Colonic mucosa (tissue), 4 donors: Measurements from ENCODE around the gene FKBP5. TPM values are rescaled to one million over a fixed set of nuclear protein-coding genes. Genes with fewer than 3 reads are reported as not detected.

ENCODE experiments used
- DNase-seq: peaks from one replicate; pipeline ENCODE4 v3.0.0-alpha.2; 2020
- H3K27ac ChIP-seq: fragments of 200-600 bp; one replicate; pipeline ENCODE4 v1.8.0; 2021
- H3K27me3 ChIP-seq: fragments of 200-600 bp; one replicate; pipeline ENCODE4 v1.8.0; 2021
- H3K36me3 ChIP-seq: fragments of 200-600 bp; one replicate; pipeline ENCODE4 v1.8.0; 2021
- H3K4me1 ChIP-seq: fragments of 200-600 bp; one replicate; pipeline ENCODE4 v1.8.0; 2021; ENCODE audit warnings: mild to moderate bottlenecking
- H3K4me3 ChIP-seq: fragments of 200-600 bp; one replicate; pipeline ENCODE4 v1.8.0; 2021
- H3K9ac ChIP-seq, 2 donors: one replicate each; pipeline ENCODE4 v1.7.0; 2013; ENCODE audit warnings: control low read depth in 2 of 2, low read depth in 2 of 2, low read length in 2 of 2
- H3K9me3 ChIP-seq: fragments of 200-600 bp; one replicate; pipeline ENCODE4 v1.8.0; 2021
- intact Hi-C: fragments of 100-400 bp; cut with DNase I; formaldehyde crosslinking; loops from one replicate; pipeline ENCODE4 v1.14.1; 2022
- total RNA-seq, 2 donors: library from RNA; stranded (reverse); fragmentation: NEBNext Ultra II Directional in 1 of 2; extraction: Animal tissue kit (Norgen Biotek cat#: 25700) in 1 of 2; gene quantifications; one replicate each; pipeline ENCODE4 v1.2.1, GENCODE V29; 2021
- TF ChIP-seq, protein P1 (sequence below): fragments of 200-600 bp; IDR thresholded peaks from one replicate; pipeline ENCODE4 v1.8.0; 2022; ENCODE audit warnings: antibody characterized with exemption, mild to moderate bottlenecking
- donor health status: healthy.
- donor health status: DM: no; HTN: no; CAD: no.
- donor health status: DM: no; HTN: no; CAD: no.

FKBP5 gene
- total RNA-seq, 2 donors from 2014 or later, result 29.1 to 54.7 TPM

DNA sequence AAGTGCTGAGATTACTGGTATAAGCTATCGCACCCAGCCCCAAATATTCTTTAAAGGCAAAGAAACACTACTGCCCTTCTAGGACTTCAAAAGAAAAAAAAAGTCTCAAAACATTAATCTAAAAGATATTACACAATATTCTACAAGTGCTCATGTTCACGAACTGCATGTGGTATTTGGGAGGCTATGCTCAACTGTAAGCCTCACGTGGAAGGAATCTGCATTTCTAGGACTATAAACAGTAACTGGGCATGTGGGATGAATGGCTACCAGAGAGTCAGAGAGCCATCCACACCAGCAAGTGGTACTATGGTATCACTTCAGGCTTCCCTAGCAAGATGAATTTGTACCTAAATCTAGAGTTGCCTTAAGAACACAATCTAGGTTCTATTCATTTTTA, 50.0 kb downstream of the FKBP5 start:
- TF ChIP-seq, protein P1, sequence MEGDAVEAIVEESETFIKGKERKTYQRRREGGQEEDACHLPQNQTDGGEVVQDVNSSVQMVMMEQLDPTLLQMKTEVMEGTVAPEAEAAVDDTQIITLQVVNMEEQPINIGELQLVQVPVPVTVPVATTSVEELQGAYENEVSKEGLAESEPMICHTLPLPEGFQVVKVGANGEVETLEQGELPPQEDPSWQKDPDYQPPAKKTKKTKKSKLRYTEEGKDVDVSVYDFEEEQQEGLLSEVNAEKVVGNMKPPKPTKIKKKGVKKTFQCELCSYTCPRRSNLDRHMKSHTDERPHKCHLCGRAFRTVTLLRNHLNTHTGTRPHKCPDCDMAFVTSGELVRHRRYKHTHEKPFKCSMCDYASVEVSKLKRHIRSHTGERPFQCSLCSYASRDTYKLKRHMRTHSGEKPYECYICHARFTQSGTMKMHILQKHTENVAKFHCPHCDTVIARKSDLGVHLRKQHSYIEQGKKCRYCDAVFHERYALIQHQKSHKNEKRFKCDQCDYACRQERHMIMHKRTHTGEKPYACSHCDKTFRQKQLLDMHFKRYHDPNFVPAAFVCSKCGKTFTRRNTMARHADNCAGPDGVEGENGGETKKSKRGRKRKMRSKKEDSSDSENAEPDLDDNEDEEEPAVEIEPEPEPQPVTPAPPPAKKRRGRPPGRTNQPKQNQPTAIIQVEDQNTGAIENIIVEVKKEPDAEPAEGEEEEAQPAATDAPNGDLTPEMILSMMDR, result no peak
- intact Hi-C loops, result no loop called here
- H3K36me3 ChIP-seq, result no peaks in the 10 kb centered on the region
- H3K4me3 ChIP-seq, result no peak overlapping the region
- H3K9me3 ChIP-seq, result no peaks in the 10 kb centered on the region
- no peak overlapping the region for H3K9ac ChIP-seq
- H3K27me3 ChIP-seq, result no peaks in the 10 kb centered on the region
- no peak for DNase-seq
- no peaks in the 10 kb centered on the region for H3K4me1 ChIP-seq
- H3K27ac ChIP-seq, result no peak overlapping the region

DNA sequence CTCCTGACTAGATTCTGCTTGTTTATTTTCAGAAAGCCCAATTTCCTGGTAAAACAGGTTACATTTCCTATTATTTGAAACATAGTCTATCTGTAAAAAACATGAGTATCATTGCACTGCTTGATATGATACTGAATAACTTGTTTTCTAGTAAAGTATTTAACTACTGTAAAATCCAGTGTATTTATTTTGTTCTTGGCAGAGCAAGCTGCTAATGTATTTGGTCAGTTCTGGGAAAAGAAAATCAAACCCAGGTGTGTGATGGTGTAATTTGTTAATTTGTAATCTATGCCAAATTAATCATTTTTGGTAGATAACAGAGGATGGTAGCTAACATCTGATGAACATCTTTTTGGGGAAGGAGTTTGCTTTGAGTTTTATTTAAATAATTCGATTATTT, 50.8 kb downstream of the FKBP5 start:
- Histone ChIP-seq H3K9ac (no peak overlapping the region), H3K9me3 (no peaks in the 10 kb centered on the region), H3K4me3 (no peak overlapping the region), H3K4me1 (no peaks in the 10 kb centered on the region), H3K27me3 (no peaks in the 10 kb centered on the region), H3K36me3 (no peaks in the 10 kb centered on the region), H3K27ac (no peak overlapping the region)
- TF ChIP-seq, protein P1, result no peak
- DNase-seq, result no peak
- intact Hi-C loops, result no loop called here

DNA sequence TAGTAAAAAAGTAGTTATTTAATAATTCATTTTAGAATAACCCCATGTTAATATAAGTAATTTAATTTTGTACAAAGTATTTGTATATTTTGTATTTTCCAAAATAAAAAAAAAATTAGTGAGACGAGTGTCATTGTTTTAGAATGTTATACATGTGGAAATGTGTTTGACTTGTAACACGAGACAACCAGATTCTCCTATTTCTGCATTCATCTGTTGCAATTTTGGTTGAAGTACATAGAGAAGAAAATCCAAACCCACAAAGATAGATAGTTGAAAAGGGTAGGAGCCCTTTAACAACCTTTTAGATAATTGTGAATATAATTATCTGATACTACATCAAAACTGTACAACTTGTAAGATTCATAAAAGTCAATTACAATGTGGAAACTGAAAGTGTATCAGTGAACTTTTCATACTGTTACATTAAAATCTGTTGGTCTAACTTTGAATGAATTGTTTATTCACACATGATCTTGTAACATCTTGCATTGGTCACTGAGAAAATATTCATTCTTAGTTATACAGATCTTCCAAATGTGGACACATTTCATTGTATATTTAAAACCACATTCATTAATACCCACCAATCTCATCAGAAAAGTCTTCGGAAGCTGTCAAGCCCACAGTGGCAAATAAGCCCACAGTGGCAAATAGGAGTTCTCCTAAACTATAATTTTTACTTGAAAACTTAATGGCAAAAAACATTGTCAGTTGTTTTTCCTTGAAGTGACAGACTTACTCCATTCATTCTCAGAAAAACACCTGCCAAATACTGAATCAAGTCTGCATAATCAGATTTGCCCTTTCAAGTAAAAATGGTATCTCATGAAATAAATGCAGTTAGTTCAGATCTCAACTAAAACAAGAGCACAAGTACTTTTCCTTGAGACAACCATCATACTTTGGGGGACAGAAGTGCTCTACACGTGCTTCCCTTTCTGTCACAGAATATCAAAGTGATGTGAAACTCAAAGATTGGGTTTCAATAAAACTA, 52.8 kb downstream of the FKBP5 start:
- Histone ChIP-seq H3K27ac (no peak overlapping the region), H3K4me3 (no peak overlapping the region), H3K27me3 (no peaks in the 10 kb centered on the region), H3K4me1 (no peaks in the 10 kb centered on the region), H3K9ac (no peak overlapping the region), H3K9me3 (no peaks in the 10 kb centered on the region), H3K36me3 (no peaks in the 10 kb centered on the region)
- intact Hi-C loops, result no loop called here
- TF ChIP-seq, protein P1, result no peak
- no peak for DNase-seq

DNA sequence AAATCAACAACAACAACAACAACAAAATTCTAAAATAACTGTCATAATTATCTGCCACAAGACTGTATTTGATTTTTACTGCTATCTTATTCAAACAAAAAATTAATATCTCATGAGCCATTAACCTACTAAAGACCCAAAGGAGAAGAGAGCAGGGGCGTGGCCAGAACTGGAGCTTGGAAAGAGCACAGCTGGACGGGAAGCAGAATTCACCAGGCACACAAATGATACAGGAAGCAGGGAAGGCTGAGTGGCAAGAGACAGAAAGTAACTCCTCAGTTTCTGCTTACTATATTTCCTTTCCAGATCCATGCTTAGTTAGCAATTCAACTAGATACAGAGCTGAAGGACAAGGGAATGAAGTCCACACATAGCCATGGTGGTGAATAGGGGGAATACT, 54.4 kb downstream of the FKBP5 start:
- Histone ChIP-seq H3K4me3 (no peak overlapping the region), H3K9me3 (no peaks in the 10 kb centered on the region), H3K27me3 (no peaks in the 10 kb centered on the region), H3K27ac (no peak overlapping the region), H3K9ac (no peak overlapping the region), H3K36me3 (no peaks in the 10 kb centered on the region), H3K4me1 (no peaks in the 10 kb centered on the region)
- DNase-seq, result peak; percentile 23
- TF ChIP-seq, protein P1, result no peak
- intact Hi-C loops, result no loop called here

DNA sequence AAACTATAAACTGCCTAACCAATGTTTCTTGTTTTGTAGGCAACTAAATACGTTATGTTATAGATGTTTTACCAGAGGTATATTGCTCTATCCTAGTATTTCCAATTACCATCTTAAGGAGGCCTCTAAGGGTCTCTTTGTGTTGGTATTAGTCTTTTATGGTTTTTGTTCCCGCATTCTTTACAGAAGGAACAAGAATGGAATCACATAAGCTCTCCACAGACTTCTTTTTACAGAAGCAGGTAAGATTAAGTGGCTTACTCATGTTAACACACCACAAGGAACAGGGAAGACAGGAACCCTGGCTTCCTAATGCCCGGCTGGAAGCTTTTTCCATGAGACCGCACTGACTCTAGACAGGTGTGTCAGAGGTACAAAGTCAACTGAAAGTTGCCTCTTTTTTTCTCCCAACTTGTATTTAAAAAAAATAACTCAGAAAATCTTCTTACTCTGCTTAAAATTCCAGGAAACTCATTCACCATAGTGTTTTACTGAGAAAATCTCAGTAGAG, 55.1 kb downstream of the FKBP5 start:
- intact Hi-C loops, result no loop called here

More for the DNA sequence above, 55.1 kb downstream of the FKBP5 start:
- Histone ChIP-seq H3K27ac (no peak overlapping the region), H3K9me3 (no peaks in the 10 kb centered on the region), H3K4me1 (no peaks in the 10 kb centered on the region), H3K36me3 (no peaks in the 10 kb centered on the region), H3K27me3 (no peaks in the 10 kb centered on the region), H3K9ac (no peak overlapping the region), H3K4me3 (no peak overlapping the region)
- TF ChIP-seq, protein P1, result no peak
- DNase-seq, result no peak
